Kidney (tissue), 14 donors: Measurements from ENCODE around the gene CATSPER1. TPM values are rescaled to one million over a fixed set of nuclear protein-coding genes. Genes with fewer than 3 reads are reported as not detected.

ENCODE experiments used
- DNase-seq, 5 donors: peaks; one replicate each; pipeline ENCODE4 v3.0.0-alpha.2; 2013 to 2020
- FAIRE-seq: peaks from 2 replicates; lab custom pipeline; 2012; peaks lifted over from hg19 to GRCh38; lab: Jason Lieb, UNC
- H3K27ac ChIP-seq, 2 donors: one replicate each; pipeline ENCODE4 v1.7.0; 2013; ENCODE audit warnings: low read depth in 2 of 2, low read length in 2 of 2, inconsistent platforms in 1 of 2
- H3K27me3 ChIP-seq: one replicate; pipeline ENCODE4 v1.7.1; 2013; ENCODE audit warnings: low read length, inconsistent platforms; ENCODE audit not compliant: control insufficient read depth, insufficient read depth
- H3K36me3 ChIP-seq, 3 donors: one replicate each; pipeline versions ENCODE4 v1.7.0 to v1.7.1; 2013; ENCODE audit warnings: low read length in 3 of 3, control low read depth in 1 of 3, inconsistent platforms in 1 of 3; ENCODE audit not compliant: insufficient read depth in 3 of 3, control insufficient read depth in 2 of 3
- H3K4me1 ChIP-seq, 3 donors: one replicate each; pipeline versions ENCODE4 v1.7.0 to v1.7.1; 2013; ENCODE audit warnings: low read length in 3 of 3, inconsistent platforms in 1 of 3, low read depth in 1 of 3; ENCODE audit not compliant: control insufficient read depth in 2 of 3, insufficient read depth in 2 of 3
- H3K4me3 ChIP-seq, 3 donors: one replicate each; pipeline versions ENCODE4 v1.7.0 to v1.8.1; 2013; ENCODE audit warnings: low read length in 3 of 3, control low read depth in 1 of 3, inconsistent platforms in 1 of 3
- H3K9ac ChIP-seq, 3 donors: one replicate each; pipeline versions ENCODE4 v1.7.0 to v1.7.1; 2013; ENCODE audit warnings: low read length in 3 of 3, control low read depth in 1 of 3, inconsistent platforms in 1 of 3
- H3K9me3 ChIP-seq, 3 donors: one replicate each; pipeline versions ENCODE4 v1.7.0 to v1.7.1; 2013; ENCODE audit warnings: low read length in 3 of 3, control low read depth in 1 of 3, inconsistent platforms in 1 of 3; ENCODE audit not compliant: control insufficient read depth in 2 of 3, insufficient read depth in 1 of 3
- intact Hi-C: fragments of 100-400 bp; cut with DNase I; formaldehyde crosslinking; loops from one replicate; pipeline ENCODE4 v1.11.1; 2022
- polyA plus RNA-seq: library from polyadenylated mRNA; stranded (reverse); fragments of 350-450 nt; fragmentation: Illumina TruSeq; extraction: RNeasy Lipid Tissue Mini Kit (QIAGEN cat#74804); gene quantifications from one replicate; pipeline ENCODE4 v1.2.3, GENCODE V29; 2014; ENCODE audit warnings: low read depth, low replicate concordance; ENCODE audit not compliant: insufficient read depth
- total RNA-seq: library from RNA; stranded (reverse); fragmentation: NEBNext Ultra II Directional; extraction: Animal tissue kit (Norgen Biotek cat#: 25700); gene quantifications from one replicate; pipeline ENCODE4 v1.2.1, GENCODE V29; 2021
- TF ChIP-seq, protein P1 (sequence below): IDR thresholded peaks from 3 replicates; pipeline ENCODE4 v1.5.1; 2012; ENCODE audit warnings: mild to moderate bottlenecking, moderate library complexity, borderline replicate concordance; ENCODE audit not compliant: insufficient read depth; ENCODE audit errors: extremely low read depth
- donor health status: control.
- donor health status: control.
- donor health status: control.
- donor health status: control.
- donor health status: control.
- donor health status: DM: yes; HTN: yes; CAD: no.
- donor health status: Normal renal cell carcinoma (clear cell type).

CATSPER1 gene
- total and polyA plus RNA-seq, 2 donors from 2014 or later, result 0.76 TPM; not detected in 1

GRCh38 chr11:66068154-66068821 lies 42.0 kb upstream of the CATSPER1 start:
- TF ChIP-seq, protein P1, sequence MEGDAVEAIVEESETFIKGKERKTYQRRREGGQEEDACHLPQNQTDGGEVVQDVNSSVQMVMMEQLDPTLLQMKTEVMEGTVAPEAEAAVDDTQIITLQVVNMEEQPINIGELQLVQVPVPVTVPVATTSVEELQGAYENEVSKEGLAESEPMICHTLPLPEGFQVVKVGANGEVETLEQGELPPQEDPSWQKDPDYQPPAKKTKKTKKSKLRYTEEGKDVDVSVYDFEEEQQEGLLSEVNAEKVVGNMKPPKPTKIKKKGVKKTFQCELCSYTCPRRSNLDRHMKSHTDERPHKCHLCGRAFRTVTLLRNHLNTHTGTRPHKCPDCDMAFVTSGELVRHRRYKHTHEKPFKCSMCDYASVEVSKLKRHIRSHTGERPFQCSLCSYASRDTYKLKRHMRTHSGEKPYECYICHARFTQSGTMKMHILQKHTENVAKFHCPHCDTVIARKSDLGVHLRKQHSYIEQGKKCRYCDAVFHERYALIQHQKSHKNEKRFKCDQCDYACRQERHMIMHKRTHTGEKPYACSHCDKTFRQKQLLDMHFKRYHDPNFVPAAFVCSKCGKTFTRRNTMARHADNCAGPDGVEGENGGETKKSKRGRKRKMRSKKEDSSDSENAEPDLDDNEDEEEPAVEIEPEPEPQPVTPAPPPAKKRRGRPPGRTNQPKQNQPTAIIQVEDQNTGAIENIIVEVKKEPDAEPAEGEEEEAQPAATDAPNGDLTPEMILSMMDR, result peak; percentile 90
- H3K4me3 ChIP-seq, result no peak overlapping the region
- peaks cover 0 to 19% (median 18%) of the 10 kb centered on the region in 3 donors for H3K4me1 ChIP-seq
- H3K36me3 ChIP-seq, result peaks cover 12 to 37% (median 21%) of the 10 kb centered on the region in 3 donors
- H3K9me3 ChIP-seq, result no peaks in the 10 kb centered on the region
- H3K27ac ChIP-seq, result peak overlapping the region; percentile 91 to 92
- DNase-seq, result peak in 4 of 5 donors; percentile 86 to 88 (median 87)
- peak overlapping the region in 1 of 3 donors; percentile 9 for H3K9ac ChIP-seq
- no peak for FAIRE-seq
- H3K27me3 ChIP-seq, result no peaks in the 10 kb centered on the region
- intact Hi-C loops, result no loop called here

DNA sequence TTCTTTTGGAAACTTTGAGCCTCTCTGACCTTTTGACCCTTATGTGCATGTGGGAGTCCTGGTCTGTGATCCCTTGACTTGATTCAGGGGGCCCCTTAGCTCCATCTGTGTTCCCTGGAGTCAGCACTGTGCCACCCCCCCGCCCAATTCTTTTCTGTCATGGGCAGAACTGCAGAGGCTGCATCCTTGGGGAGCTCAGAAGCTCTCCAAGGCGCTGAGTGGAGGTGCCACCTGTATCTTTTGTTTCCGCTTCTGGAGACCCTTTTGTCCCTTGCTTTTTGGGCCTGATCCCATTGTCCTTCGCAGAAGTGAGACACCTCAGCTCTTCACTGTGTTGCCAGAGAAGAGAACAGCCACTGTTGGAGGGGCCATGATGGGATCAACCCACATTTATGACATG lies 41.4 kb upstream of the CATSPER1 start:
- Histone ChIP-seq H3K27ac (no peak overlapping the region), H3K36me3 (peaks cover 13 to 43% (median 27%) of the 10 kb centered on the region in 3 donors), H3K4me3 (no peak overlapping the region), H3K4me1 (peaks cover 0 to 19% (median 16%) of the 10 kb centered on the region in 3 donors), H3K9ac (no peak overlapping the region), H3K9me3 (no peaks in the 10 kb centered on the region), H3K27me3 (no peaks in the 10 kb centered on the region)
- DNase-seq (no peak), FAIRE-seq (no peak)
- TF ChIP-seq, protein P1, result no peak
- intact Hi-C loops, result no loop called here

DNA sequence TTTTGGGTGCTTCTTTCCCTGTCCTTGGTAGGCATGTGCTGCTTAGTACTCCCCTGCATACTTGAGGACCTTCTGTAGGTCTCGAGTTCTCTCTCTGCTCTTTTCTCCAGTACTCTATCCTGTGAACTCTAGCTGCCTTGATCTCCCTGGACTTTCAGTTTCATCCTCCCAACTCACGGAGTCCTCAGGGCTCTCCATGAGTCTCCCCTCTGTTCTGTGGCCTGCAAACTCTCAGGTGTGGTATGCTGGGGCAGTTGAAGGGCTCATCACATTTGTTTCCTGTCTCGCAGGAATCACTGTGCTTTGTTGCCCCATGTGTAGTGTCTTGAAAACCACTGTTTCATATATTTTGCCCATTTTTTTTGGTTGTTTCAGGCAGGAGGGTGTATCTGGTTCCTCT lies 40.5 kb upstream of the CATSPER1 start:
- peaks cover 14 to 45% (median 30%) of the 10 kb centered on the region in 3 donors for H3K36me3 ChIP-seq
- no peak overlapping the region for H3K4me3 ChIP-seq
- no peak overlapping the region for H3K9ac ChIP-seq
- DNase-seq (no peak), FAIRE-seq (no peak)
- intact Hi-C loops, result no loop called here
- TF ChIP-seq, protein P1, result no peak
- H3K27me3 ChIP-seq, result no peaks in the 10 kb centered on the region
- no peaks in the 10 kb centered on the region for H3K9me3 ChIP-seq
- peaks cover 0 to 14% (median 13%) of the 10 kb centered on the region in 3 donors for H3K4me1 ChIP-seq
- no peak overlapping the region for H3K27ac ChIP-seq
